OCI-LY1 (cell line): ENCODE measurements around the gene NHSL2.
"Not testable (repeated sequence)": the region's sequence is repeated elsewhere in the genome, so short reads cannot be mapped to it uniquely, and the experiment has no call there.

ENCODE experiments used
- H2AFZ ChIP-seq: fragments of 200-600 bp; sonication (generic), shearing (Covaris generic); 2 replicates; pipeline ENCODE4 v1.6.0; 2014; ENCODE audit warnings: antibody characterized with exemption, mild to moderate bottlenecking, low read length
- H3F3A ChIP-seq: fragments of 200-600 bp; sonication (generic), shearing (Covaris generic); 2 replicates; pipeline ENCODE4 v1.6.0; 2014; ENCODE audit warnings: mild to moderate bottlenecking, antibody characterized with exemption, low read length, moderate library complexity; ENCODE audit not compliant: insufficient read depth
- H3K27ac ChIP-seq: fragments of 200-600 bp; sonication (generic); 2 replicates; pipeline ENCODE4 v1.5.1; 2014; ENCODE audit warnings: low read length, mixed run types, mild to moderate bottlenecking, low read depth; ENCODE audit not compliant: poor library complexity, severe bottlenecking
- H3K27me3 ChIP-seq: fragments of 200-600 bp; sonication (generic); 2 replicates; pipeline ENCODE4 v1.6.0; 2014; ENCODE audit warnings: antibody characterized with exemption, mild to moderate bottlenecking, low read length, moderate library complexity; ENCODE audit not compliant: insufficient read depth
- H3K36me3 ChIP-seq: fragments of 200-600 bp; sonication (generic); 2 replicates; pipeline ENCODE4 v1.6.1; 2014; ENCODE audit warnings: mild to moderate bottlenecking, antibody characterized with exemption, low read length, moderate library complexity, mixed read lengths; ENCODE audit not compliant: insufficient read depth
- H3K4me1 ChIP-seq: fragments of 200-600 bp; sonication (generic); 2 replicates; pipeline ENCODE4 v1.5.1; 2014; ENCODE audit warnings: mild to moderate bottlenecking, low read length, moderate library complexity; ENCODE audit not compliant: insufficient read depth, severe bottlenecking
- H3K4me2 ChIP-seq: fragments of 200-600 bp; sonication (generic), shearing (Covaris generic); 2 replicates; pipeline ENCODE4 v1.6.1; 2014; ENCODE audit warnings: low read length
- H3K4me3 ChIP-seq: fragments of 200-600 bp; sonication (generic); 2 replicates; pipeline ENCODE4 v1.5.1; 2014; ENCODE audit warnings: low read length, low read depth, mild to moderate bottlenecking, mixed read lengths; ENCODE audit not compliant: poor library complexity, severe bottlenecking
- H3K79me2 ChIP-seq: fragments of 200-600 bp; shearing (Covaris generic); 2 replicates; pipeline ENCODE4 v1.6.1; 2016; ENCODE audit warnings: mixed run types, low read length, mixed read lengths; ENCODE audit not compliant: insufficient read depth
- H3K9ac ChIP-seq: fragments of 200-600 bp; sonication (generic), shearing (Covaris generic); 2 replicates; pipeline ENCODE4 v1.6.1; 2014; ENCODE audit warnings: mild to moderate bottlenecking, low read length, mixed read lengths
- H3K9me2 ChIP-seq: fragments of 200-600 bp; sonication (generic), shearing (Covaris generic); 2 replicates; pipeline ENCODE4 v1.6.1; 2014; ENCODE audit warnings: low read depth, mild to moderate bottlenecking, low read length, mixed read lengths
- H3K9me3 ChIP-seq: fragments of 200-600 bp; shearing (Covaris generic); 2 replicates; pipeline ENCODE4 v1.6.1; 2014; ENCODE audit warnings: low read length, mixed read lengths
- H4K20me1 ChIP-seq: fragments of 200-600 bp; sonication (generic), shearing (Covaris generic); 2 replicates; pipeline ENCODE4 v1.6.0; 2016; ENCODE audit warnings: mild to moderate bottlenecking, low read length; ENCODE audit not compliant: insufficient read depth
- CTCF ChIP-seq: fragments of 200-600 bp; sonication (generic), shearing (Covaris generic); IDR thresholded peaks from 2 replicates; pipeline ENCODE4 v1.5.1; 2017; ENCODE audit warnings: mild to moderate bottlenecking, antibody characterized with exemption, low read length, moderate library complexity, mixed read lengths
- EZH2 ChIP-seq: fragments of 200-600 bp; sonication (generic), shearing (Covaris generic); IDR thresholded peaks from 2 replicates; pipeline ENCODE4 v1.8.0; 2017; ENCODE audit warnings: borderline replicate concordance, mixed run types, mild to moderate bottlenecking, antibody characterized with exemption, low read length, moderate library complexity, mixed read lengths

The NHSL2 gene

GRCh38 chrX:71910643-71910985 lies at the start of gene NHSL2:
Gene NHSL2, plus strand, starts transcription at chrX:71910845.
- Histone ChIP-seq H3K9me2 (no peaks in the 10 kb centered on the region), H3K4me1 (no peaks in the 10 kb centered on the region), H3K79me2 (no peaks in the 10 kb centered on the region), H3K27me3 (no peaks in the 10 kb centered on the region), H2AFZ (no peak within 1 kb of the TSS), H3K9ac (no peak within 1 kb of the TSS), H3K4me2 (no peak within 1 kb of the TSS), H3K36me3 (no peaks in the 10 kb centered on the region), H3K27ac (no peak within 1 kb of the TSS), H3K4me3 (no peak within 1 kb of the TSS), H3F3A (no peaks in the 10 kb centered on the region), H3K9me3 (no peaks in the 10 kb centered on the region), H4K20me1 (no peaks in the 10 kb centered on the region)
- TF ChIP-seq EZH2: no peak
- no peak for TF ChIP-seq CTCF

- H3K4me1 ChIP-seq: no peaks in the 10 kb centered on the region
- H3K79me2 ChIP-seq: no peaks in the 10 kb centered on the region
- TF ChIP-seq EZH2 (no peak), CTCF (no peak)
- no peak overlapping the region for H2AFZ ChIP-seq
- no peak overlapping the region for H3K4me3 ChIP-seq
- no peak overlapping the region for H3K9ac ChIP-seq
- no peaks in the 10 kb centered on the region for H3F3A ChIP-seq
- no peaks in the 10 kb centered on the region for H3K36me3 ChIP-seq
- no peaks in the 10 kb centered on the region for H3K27me3 ChIP-seq
- H3K9me2 ChIP-seq: no peaks in the 10 kb centered on the region
- H3K27ac ChIP-seq: no peak overlapping the region
- no peak overlapping the region for H3K4me2 ChIP-seq
- H3K9me3 ChIP-seq: no peaks in the 10 kb centered on the region
- no peaks in the 10 kb centered on the region for H4K20me1 ChIP-seq
Measured at GRCh38 chrX:71867680-71868079, 43.0 kb upstream of the NHSL2 start.

- not testable (repeated sequence) for H3K9me2 ChIP-seq, H3K79me2 ChIP-seq, H3K4me2 ChIP-seq, H3K4me3 ChIP-seq, H4K20me1 ChIP-seq, H3K27ac ChIP-seq, H3K9me3 ChIP-seq, H3F3A ChIP-seq, H3K27me3 ChIP-seq, H3K9ac ChIP-seq, H3K36me3 ChIP-seq, H2AFZ ChIP-seq, H3K4me1 ChIP-seq
Measured at GRCh38 chrX:71869566-71869965, 41.1 kb upstream of the NHSL2 start.

GRCh38 chrX:71870208-71871098 lies 40.2 kb upstream of the NHSL2 start:
- no peaks in the 10 kb centered on the region for H3K4me1 ChIP-seq
- H3K9ac ChIP-seq: no peak overlapping the region
- H3K27me3 ChIP-seq: no peaks in the 10 kb centered on the region
- H3F3A ChIP-seq: no peaks in the 10 kb centered on the region
- H3K4me3 ChIP-seq: no peak overlapping the region
- H3K79me2 ChIP-seq: no peaks in the 10 kb centered on the region
- H2AFZ ChIP-seq: no peak overlapping the region
- no peak overlapping the region for H3K27ac ChIP-seq
- TF ChIP-seq CTCF (peak; percentile 22; the same call in 1 of the 2 replicates), EZH2 (no peak)
- H3K36me3 ChIP-seq: no peaks in the 10 kb centered on the region
- no peaks in the 10 kb centered on the region for H3K9me2 ChIP-seq
- H3K4me2 ChIP-seq: no peak overlapping the region
- H4K20me1 ChIP-seq: no peaks in the 10 kb centered on the region
- H3K9me3 ChIP-seq: no peaks in the 10 kb centered on the region
